Memory B cell (primary cell): ENCODE results near the gene CENPW.

Experiments used
- ATAC-seq: fragments of 150-1000 bp; cut with Tn5 transposase; 2 replicates; pipeline ENCODE4 v1.10.0; 2021; ENCODE audit warnings: low read depth, mild to moderate bottlenecking, moderate library complexity
- DNase-seq, 2 donors: peaks; one replicate each; pipeline ENCODE4 v3.0.0; 2022; ENCODE audit warnings: low spot score in 2 of 2
- H3K27ac Mint-ChIP-seq: one replicate; pipeline ENCODE4 v1.8.0; 2022; ENCODE audit warnings: mild to moderate bottlenecking, moderate library complexity, mixed read lengths
- H3K27me3 Mint-ChIP-seq: one replicate; pipeline ENCODE4 v1.8.0; 2022; ENCODE audit warnings: mixed read lengths
- H3K36me3 Mint-ChIP-seq: one replicate; pipeline ENCODE4 v1.8.0; 2022; ENCODE audit warnings: mild to moderate bottlenecking, mixed read lengths
- H3K4me1 Mint-ChIP-seq: one replicate; pipeline ENCODE4 v1.8.0; 2022; ENCODE audit warnings: mixed read lengths
- H3K4me3 Mint-ChIP-seq: one replicate; pipeline ENCODE4 v1.8.0; 2022; ENCODE audit warnings: mild to moderate bottlenecking, moderate library complexity, mixed read lengths
- H3K9me3 Mint-ChIP-seq: one replicate; pipeline ENCODE4 v1.8.0; 2022; ENCODE audit warnings: mixed read lengths

CENPW gene

DNA sequence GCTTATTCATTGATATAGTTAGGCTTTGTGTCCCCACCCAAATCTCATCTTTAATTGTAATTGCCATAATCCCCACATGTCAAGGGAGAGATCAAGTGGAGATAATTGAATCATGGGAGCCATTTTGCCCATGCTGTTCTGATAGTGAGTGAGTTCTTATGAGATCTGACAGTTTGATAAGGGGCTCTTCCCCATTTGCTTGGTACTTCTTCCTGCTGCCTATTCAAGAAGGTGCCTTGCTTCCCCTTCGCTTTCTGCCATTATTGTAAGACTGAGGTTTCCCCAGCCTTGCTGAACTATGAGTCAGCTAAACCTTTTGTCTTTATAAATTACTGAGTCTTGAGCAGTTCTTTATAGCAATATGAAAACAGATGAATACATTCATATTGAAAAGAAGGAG is 45.6 kb downstream of the CENPW start:
- no peaks in the 10 kb centered on the region for H3K27me3 Mint-ChIP-seq
- ATAC-seq (no peak), DNase-seq (no peak)
- H3K36me3 Mint-ChIP-seq, result no peaks in the 10 kb centered on the region
- H3K9me3 Mint-ChIP-seq, result peaks cover 19% of the 10 kb centered on the region
- no peaks in the 10 kb centered on the region for H3K4me1 Mint-ChIP-seq
- no peak overlapping the region for H3K27ac Mint-ChIP-seq
- no peak overlapping the region for H3K4me3 Mint-ChIP-seq

DNA sequence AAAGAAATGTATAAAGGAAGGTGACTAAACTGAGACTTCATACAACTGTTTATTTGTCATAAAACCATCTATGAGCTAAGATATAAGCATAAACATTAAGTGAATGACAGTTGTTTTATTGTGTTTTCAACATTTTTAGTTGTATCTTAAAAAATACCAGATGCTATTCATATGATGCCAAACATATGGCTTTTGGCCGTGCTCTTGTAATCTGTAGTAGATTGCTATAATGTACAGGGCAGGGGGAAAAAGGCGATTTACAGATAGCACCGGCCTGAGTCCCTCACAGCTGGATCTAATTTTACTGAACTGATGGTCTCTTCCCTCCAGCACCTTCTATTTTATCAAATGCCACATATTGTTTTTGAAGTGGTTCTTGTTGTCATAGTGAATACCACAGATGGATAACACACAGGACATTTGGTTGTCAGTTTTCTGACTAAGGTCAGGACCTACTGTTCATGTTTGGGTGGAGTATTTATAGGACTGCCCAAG is 48.2 kb downstream of the CENPW start:
- Mint-ChIP-seq H3K4me3 (no peak overlapping the region), H3K9me3 (peaks cover 11% of the 10 kb centered on the region), H3K36me3 (no peaks in the 10 kb centered on the region), H3K27ac (no peak overlapping the region), H3K27me3 (no peaks in the 10 kb centered on the region), H3K4me1 (no peaks in the 10 kb centered on the region)
- DNase-seq, result no peak
- no peak for ATAC-seq

DNA sequence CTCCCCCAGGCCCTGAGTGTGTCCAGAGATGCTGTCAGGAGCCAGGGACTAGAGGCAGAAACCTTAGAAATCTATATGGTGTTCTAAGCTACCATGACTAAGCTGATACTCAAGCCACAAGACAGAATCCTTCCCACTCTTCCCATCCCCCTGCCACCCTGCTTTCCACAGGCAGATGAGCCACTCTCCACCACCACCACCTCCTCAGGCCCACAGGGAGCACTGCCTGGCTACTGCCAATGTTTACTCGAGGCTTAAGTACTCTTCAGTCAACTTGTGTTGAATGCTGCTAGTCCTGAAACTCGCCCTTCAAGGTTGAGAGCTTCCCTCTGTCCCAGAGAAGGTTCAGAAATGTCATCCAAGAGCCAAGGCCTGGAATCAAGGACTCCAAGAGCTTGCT is 56.2 kb downstream of the CENPW start:
- no peak for DNase-seq
- ATAC-seq, result no peak
- no peaks in the 10 kb centered on the region for H3K36me3 Mint-ChIP-seq

More for the DNA sequence above, 56.2 kb downstream of the CENPW start:
- no peak overlapping the region for H3K4me3 Mint-ChIP-seq
- H3K27me3 Mint-ChIP-seq, result no peaks in the 10 kb centered on the region
- H3K27ac Mint-ChIP-seq, result no peak overlapping the region
- peaks cover 2% of the 10 kb centered on the region for H3K9me3 Mint-ChIP-seq
- H3K4me1 Mint-ChIP-seq, result no peaks in the 10 kb centered on the region
